Measurements from ENCODE around the gene RALB.

Gene RALB

DNA sequence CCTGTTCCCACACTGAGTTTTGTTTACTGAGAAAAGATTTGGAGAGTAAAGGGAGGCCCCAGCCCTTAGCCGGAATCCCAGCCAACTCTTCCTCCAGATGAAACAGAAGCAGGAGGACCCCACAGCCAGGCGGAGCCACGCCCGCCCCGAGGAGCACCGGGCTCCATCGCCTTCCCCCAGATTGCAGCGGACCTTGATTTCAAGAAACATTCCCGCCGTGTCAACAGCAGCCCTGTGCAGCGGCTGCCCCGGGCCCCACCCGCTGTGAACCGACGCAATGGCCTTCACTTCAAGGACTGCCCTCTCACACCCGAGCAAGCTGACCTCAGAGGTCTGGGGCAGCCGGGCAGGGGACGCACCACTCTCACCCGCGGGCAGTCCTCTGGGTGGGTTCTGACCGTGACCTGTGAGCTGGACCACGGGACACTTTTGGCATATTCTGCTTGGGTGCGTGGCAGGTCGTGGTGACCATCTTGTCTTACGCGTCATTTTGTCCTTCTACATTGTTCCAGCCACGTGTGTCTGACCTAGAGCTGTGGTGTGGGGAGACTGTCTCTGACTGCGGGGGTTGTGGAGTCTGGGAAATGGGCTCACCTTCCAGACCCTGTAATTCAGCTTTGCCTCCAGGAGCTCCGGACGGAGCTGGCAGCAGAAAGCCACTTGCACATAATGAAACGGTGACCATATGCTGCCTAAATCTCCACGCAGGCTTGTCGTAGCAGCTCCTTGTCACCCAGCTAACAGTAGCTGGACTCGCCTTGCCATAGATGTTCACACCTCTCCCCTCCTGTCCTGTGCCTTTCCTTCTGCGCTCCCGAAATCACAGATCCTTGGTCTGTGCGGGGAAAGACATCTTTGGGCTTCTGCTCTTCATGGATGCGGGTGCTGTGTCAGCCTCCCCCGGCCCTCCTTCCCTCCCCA lies 61.3 kb downstream of the RALB start:
- peaks cover 7% of the 10 kb centered on the region for H3K27me3 ChIP-seq (replicated peaks)
- in situ Hi-C loops (cut with HindIII; ENCODE audit: low pct_ligation_motif_present, low sequenced_read_pairs) = no loop called here
- TF ChIP-seq, protein P1, sequence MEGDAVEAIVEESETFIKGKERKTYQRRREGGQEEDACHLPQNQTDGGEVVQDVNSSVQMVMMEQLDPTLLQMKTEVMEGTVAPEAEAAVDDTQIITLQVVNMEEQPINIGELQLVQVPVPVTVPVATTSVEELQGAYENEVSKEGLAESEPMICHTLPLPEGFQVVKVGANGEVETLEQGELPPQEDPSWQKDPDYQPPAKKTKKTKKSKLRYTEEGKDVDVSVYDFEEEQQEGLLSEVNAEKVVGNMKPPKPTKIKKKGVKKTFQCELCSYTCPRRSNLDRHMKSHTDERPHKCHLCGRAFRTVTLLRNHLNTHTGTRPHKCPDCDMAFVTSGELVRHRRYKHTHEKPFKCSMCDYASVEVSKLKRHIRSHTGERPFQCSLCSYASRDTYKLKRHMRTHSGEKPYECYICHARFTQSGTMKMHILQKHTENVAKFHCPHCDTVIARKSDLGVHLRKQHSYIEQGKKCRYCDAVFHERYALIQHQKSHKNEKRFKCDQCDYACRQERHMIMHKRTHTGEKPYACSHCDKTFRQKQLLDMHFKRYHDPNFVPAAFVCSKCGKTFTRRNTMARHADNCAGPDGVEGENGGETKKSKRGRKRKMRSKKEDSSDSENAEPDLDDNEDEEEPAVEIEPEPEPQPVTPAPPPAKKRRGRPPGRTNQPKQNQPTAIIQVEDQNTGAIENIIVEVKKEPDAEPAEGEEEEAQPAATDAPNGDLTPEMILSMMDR (IDR thresholded peaks at IDR 0.05; ENCODE audit: low read depth, low read length, missing control alignments) = no peak
- H3K4me3 ChIP-seq (ENCODE audit: low read depth, low read length) = peak overlapping the region; percentile 53
- no peak for DNase-seq
- H3K27ac ChIP-seq = no peak overlapping the region
- H3K36me3 ChIP-seq (replicated peaks) = no peaks in the 10 kb centered on the region

DNA sequence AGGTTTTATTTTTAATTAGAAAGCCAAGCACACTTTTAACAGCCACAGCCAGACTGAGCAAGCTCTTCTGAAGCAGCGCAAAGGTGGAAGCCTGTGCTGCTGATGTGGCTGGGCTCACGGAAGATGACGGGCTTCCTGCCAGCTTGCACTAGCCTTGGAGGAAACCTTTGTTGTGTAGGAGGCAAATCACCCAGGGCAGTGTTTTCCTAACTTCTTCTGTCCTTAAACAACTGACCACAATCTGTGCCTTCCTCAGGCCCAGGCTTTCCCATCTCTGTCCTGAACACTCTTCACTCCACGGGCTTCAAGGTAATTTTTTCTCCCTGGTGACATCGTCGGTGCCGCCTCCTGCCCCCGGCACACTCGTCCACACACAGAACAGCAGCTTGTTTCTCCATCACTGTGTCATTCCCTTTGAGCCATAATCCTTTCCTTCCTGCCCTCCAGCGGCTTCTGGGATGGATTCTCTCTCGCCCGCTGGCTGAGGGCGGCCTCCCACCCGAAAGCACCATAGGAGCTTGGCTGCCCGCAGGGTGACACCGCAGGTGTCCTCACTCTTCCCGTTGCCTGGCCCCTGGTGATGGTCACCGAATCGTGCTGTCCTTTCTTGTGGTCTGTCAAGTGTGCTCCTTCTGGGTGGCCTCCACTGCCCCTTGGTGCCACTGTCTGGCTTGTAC lies 62.2 kb downstream of the RALB start:
- peaks cover 8% of the 10 kb centered on the region for H3K27me3 ChIP-seq (replicated peaks)
- H3K4me3 ChIP-seq (ENCODE audit: low read depth, low read length) = no peak overlapping the region
- no peak overlapping the region for H3K27ac ChIP-seq
- no peak for DNase-seq
- H3K36me3 ChIP-seq (replicated peaks) = no peaks in the 10 kb centered on the region
- TF ChIP-seq, protein P1 (IDR thresholded peaks at IDR 0.05; ENCODE audit: low read depth, low read length, missing control alignments) = no peak
- in situ Hi-C loops (cut with HindIII; ENCODE audit: low pct_ligation_motif_present, low sequenced_read_pairs) = no loop called here

DNA sequence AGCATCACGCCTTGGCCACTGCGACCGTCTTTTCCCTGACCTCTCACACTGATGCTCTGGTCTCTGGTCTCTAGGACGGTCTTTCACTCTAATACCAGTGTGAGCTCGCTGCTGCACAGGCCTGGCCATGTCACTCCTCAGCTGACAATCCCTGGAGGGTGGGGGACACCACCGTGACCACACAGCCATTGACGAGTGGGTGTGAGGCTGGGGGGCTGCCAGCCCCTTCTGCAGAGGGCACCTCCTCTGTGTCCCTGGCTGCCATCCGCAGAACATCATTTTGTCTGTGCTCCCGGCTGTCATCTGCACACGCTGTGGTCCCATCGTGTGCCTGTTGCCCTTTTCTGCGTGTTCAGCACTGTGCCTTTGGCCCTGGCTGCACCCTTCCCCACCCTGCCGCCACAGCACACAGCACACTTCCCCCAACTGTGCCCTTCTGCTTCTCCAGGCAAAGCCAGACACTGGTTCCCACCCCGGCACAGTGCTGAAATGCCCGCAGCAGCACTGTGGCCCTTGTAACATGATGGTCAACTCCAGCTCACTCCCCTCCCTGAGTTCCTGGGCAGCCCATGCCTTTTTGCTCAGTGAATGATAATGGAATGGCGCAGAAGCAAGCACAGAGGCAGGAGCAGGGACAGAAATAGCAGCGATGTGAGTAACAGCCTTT lies 62.8 kb downstream of the RALB start:
- peaks cover 14% of the 10 kb centered on the region for H3K27me3 ChIP-seq (replicated peaks)
- in situ Hi-C loops (cut with HindIII; ENCODE audit: low pct_ligation_motif_present, low sequenced_read_pairs) = no loop called here
- no peak overlapping the region for H3K4me3 ChIP-seq (ENCODE audit: low read depth, low read length)
- no peak for DNase-seq
- H3K36me3 ChIP-seq (replicated peaks) = no peaks in the 10 kb centered on the region
- H3K27ac ChIP-seq = no peak overlapping the region
- TF ChIP-seq, protein P1 (IDR thresholded peaks at IDR 0.05; ENCODE audit: low read depth, low read length, missing control alignments) = no peak

DNA sequence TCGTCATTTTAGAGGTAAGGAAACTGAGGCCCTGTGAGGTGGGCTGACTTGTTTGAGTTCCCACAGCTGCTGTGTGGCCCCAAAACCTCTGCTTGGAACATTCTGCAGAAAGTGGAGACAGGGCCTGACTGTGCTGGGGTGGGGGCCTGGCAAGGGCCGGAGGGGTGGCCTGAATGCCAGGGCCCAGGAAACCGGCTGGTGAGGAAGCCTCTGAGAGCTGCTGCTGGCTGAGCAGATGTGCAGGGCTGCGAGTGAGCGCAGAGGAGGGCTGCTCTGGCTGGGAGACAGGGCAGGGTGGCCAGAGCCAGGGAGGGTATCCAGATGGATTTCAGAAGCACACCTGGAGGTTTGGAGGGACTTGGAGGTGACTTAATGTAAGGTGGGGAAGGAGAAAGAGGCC lies 63.4 kb downstream of the RALB start:
- DNase-seq = no peak
- TF ChIP-seq, protein P1 (IDR thresholded peaks at IDR 0.05; ENCODE audit: low read depth, low read length, missing control alignments) = no peak
- in situ Hi-C loops (cut with HindIII; ENCODE audit: low pct_ligation_motif_present, low sequenced_read_pairs) = no loop called here
- H3K4me3 ChIP-seq (ENCODE audit: low read depth, low read length) = no peak overlapping the region
- H3K27me3 ChIP-seq (replicated peaks) = peaks cover 15% of the 10 kb centered on the region
- no peaks in the 10 kb centered on the region for H3K36me3 ChIP-seq (replicated peaks)
- no peak overlapping the region for H3K27ac ChIP-seq

DNA sequence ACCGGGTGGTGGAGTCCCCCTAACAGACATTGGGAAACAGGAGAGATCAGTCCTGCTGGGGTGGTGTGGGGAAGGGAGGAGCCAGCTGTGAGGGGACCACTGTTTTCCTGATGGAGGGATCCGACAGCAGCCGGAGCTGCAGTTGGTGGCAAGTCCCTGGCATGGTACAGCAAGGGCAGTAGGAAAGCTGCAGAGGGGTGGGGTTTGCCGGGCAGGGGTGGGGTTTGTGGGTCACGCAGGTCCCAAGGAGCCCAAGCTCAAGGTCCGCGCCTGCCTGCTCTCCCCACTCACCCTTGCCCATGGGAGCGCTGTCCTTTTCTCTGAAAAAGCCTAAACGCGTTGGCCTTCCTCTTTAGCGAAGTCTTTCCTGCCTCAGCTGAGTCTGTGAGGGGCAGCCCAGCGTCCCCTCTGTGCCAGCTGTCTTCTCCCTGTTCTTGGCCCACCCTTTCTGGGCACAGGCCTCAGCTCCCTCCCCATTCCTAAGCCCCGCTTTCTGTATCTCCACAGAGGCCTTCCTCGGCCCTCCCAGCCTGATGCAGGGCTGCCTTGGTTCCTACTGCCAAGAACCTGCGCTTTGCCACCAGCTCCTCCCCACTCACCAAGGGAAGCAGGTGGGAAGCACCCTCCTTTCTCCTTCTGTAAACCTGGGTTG lies 64.0 kb downstream of the RALB start:
- no peaks in the 10 kb centered on the region for H3K36me3 ChIP-seq (replicated peaks)
- in situ Hi-C loops (cut with HindIII; ENCODE audit: low pct_ligation_motif_present, low sequenced_read_pairs) = no loop called here
- DNase-seq = no peak
- no peak overlapping the region for H3K27ac ChIP-seq
- TF ChIP-seq, protein P1 (IDR thresholded peaks at IDR 0.05; ENCODE audit: low read depth, low read length, missing control alignments) = no peak
- peaks cover 15% of the 10 kb centered on the region for H3K27me3 ChIP-seq (replicated peaks)
- H3K4me3 ChIP-seq (ENCODE audit: low read depth, low read length) = no peak overlapping the region
